Duodenal mucosa (tissue), 2 donors: Measurements from ENCODE around the gene MRPL55.

Experiments
- H3K27ac ChIP-seq: one replicate; pipeline ENCODE4 v1.7.0; 2013; ENCODE audit warnings: low read depth, low read length
- H3K27me3 ChIP-seq, 2 donors: one replicate each; pipeline ENCODE4 v1.7.0; 2013; ENCODE audit warnings: low read length in 2 of 2, control low read depth in 1 of 2; ENCODE audit not compliant: insufficient read depth in 2 of 2, control insufficient read depth in 1 of 2
- H3K36me3 ChIP-seq, 2 donors: one replicate each; pipeline ENCODE4 v1.7.0; 2013; ENCODE audit warnings: low read length in 2 of 2, control low read depth in 1 of 2; ENCODE audit not compliant: insufficient read depth in 2 of 2, control insufficient read depth in 1 of 2
- H3K4me1 ChIP-seq, 2 donors: one replicate each; pipeline ENCODE4 v1.7.0; 2013; ENCODE audit warnings: low read length in 2 of 2, control low read depth in 1 of 2; ENCODE audit not compliant: insufficient read depth in 2 of 2, control insufficient read depth in 1 of 2
- H3K4me3 ChIP-seq, 2 donors: one replicate each; pipeline ENCODE4 v1.7.0; 2013; ENCODE audit warnings: low read length in 2 of 2, low read depth in 1 of 2
- H3K9ac ChIP-seq, 2 donors: one replicate each; pipeline ENCODE4 v1.7.0; 2013; ENCODE audit warnings: low read length in 2 of 2, low read depth in 1 of 2
- H3K9me3 ChIP-seq, 2 donors: one replicate each; pipeline ENCODE4 v1.7.0; 2013; ENCODE audit warnings: low read length in 2 of 2, control low read depth in 1 of 2; ENCODE audit not compliant: control insufficient read depth in 1 of 2

The MRPL55 gene

GRCh38 chr1:228062812-228063211, 46.3 kb downstream of the MRPL55 start:
- H3K9ac ChIP-seq = no peak overlapping the region
- no peaks in the 10 kb centered on the region for H3K36me3 ChIP-seq
- H3K27ac ChIP-seq = no peak overlapping the region
- peaks cover 41 to 61% of the 10 kb centered on the region in 2 donors for H3K27me3 ChIP-seq
- peaks cover 7 to 10% of the 10 kb centered on the region in 2 donors for H3K4me1 ChIP-seq
- H3K9me3 ChIP-seq = no peaks in the 10 kb centered on the region
- no peak overlapping the region for H3K4me3 ChIP-seq

- no peaks in the 10 kb centered on the region for H3K36me3 ChIP-seq
- H3K27ac ChIP-seq = no peak overlapping the region
- no peak overlapping the region for H3K4me3 ChIP-seq
- H3K9me3 ChIP-seq = no peaks in the 10 kb centered on the region
- peaks cover 7 to 10% of the 10 kb centered on the region in 2 donors for H3K4me1 ChIP-seq
- peaks cover 39 to 58% of the 10 kb centered on the region in 2 donors for H3K27me3 ChIP-seq
- H3K9ac ChIP-seq = no peak overlapping the region
These were observed 46.9 kb downstream of the MRPL55 start for GRCh38 chr1:228062085-228062791.

GRCh38 chr1:228061411-228062084, 47.6 kb downstream of the MRPL55 start:
- Histone ChIP-seq H3K9ac (no peak overlapping the region), H3K27me3 (peaks cover 41 to 56% of the 10 kb centered on the region in 2 donors), H3K9me3 (no peaks in the 10 kb centered on the region)

GRCh38 chr1:228060458-228061190, 48.5 kb downstream of the MRPL55 start:
- Histone ChIP-seq H3K9ac (peak overlapping the region in 1 of 2 donors; percentile 25), H3K27me3 (peaks cover 46 to 52% of the 10 kb centered on the region in 2 donors), H3K27ac (no peak overlapping the region), H3K4me3 (peak overlapping the region; percentile 52 to 61), H3K4me1 (peaks cover 7 to 10% of the 10 kb centered on the region in 2 donors), H3K9me3 (no peaks in the 10 kb centered on the region), H3K36me3 (no peaks in the 10 kb centered on the region)

More at GRCh38 chr1:228061411-228062084, 47.6 kb downstream of the MRPL55 start:
- Histone ChIP-seq H3K4me1 (peaks cover 7 to 10% of the 10 kb centered on the region in 2 donors), H3K4me3 (no peak overlapping the region), H3K36me3 (no peaks in the 10 kb centered on the region), H3K27ac (no peak overlapping the region)

- peaks cover 46 to 48% of the 10 kb centered on the region in 2 donors for H3K27me3 ChIP-seq
- H3K4me1 ChIP-seq = peaks cover 7 to 10% of the 10 kb centered on the region in 2 donors
- no peak overlapping the region for H3K27ac ChIP-seq
- peak overlapping the region in 1 of 2 donors; percentile 25 for H3K9ac ChIP-seq
- peak overlapping the region; percentile 52 to 61 for H3K4me3 ChIP-seq
- no peaks in the 10 kb centered on the region for H3K36me3 ChIP-seq
- H3K9me3 ChIP-seq = no peaks in the 10 kb centered on the region
These were observed 49.3 kb downstream of the MRPL55 start for GRCh38 chr1:228059634-228060457.

GRCh38 chr1:228058949-228059633, 50.0 kb downstream of the MRPL55 start:
- Histone ChIP-seq H3K27ac (no peak overlapping the region), H3K4me3 (peak overlapping the region; percentile 52 to 61), H3K9ac (no peak overlapping the region), H3K36me3 (no peaks in the 10 kb centered on the region), H3K27me3 (peaks cover 46 to 48% of the 10 kb centered on the region in 2 donors), H3K4me1 (peaks cover 7 to 10% of the 10 kb centered on the region in 2 donors), H3K9me3 (no peaks in the 10 kb centered on the region)

GRCh38 chr1:228058172-228058948, 50.7 kb downstream of the MRPL55 start:
- Histone ChIP-seq H3K27ac (no peak overlapping the region), H3K4me3 (no peak overlapping the region), H3K27me3 (peaks cover 41 to 48% of the 10 kb centered on the region in 2 donors), H3K9me3 (no peaks in the 10 kb centered on the region), H3K9ac (no peak overlapping the region), H3K4me1 (peaks cover 7 to 10% of the 10 kb centered on the region in 2 donors), H3K36me3 (no peaks in the 10 kb centered on the region)
